ENCODE data around the gene PLAAT3. TPM values are rescaled to one million over a fixed set of nuclear protein-coding genes. Genes with fewer than 3 reads are reported as not detected.
A peak's percentile ranks its signal among the peaks of the same experiment; 100 is the strongest.

Gene PLAAT3
- total RNA-seq, 8 experiments from 2014 or later: 4.4 to 69.5 (median 21.0) TPM

- peak; percentile 77 to 96 (median 86) for ATAC-seq (replicated peaks in 6 of 8)
- H3K4me1 ChIP-seq (replicated peaks in 1 of 2): peaks cover 14 to 22% of the 10 kb centered on the region in 2 donors
- H3K4me3 ChIP-seq: no peak overlapping the region
- H3K27ac ChIP-seq: peak overlapping the region; percentile 34 to 66
- in situ Hi-C loops (cut with MboI; ENCODE audit: low pct_unique_long_range_greater_than_20kb in 2 of 9, low sequenced_read_pairs in 9 of 9, unreplicated experiment in 9 of 9): no loop called here
- 14 to 100% (median 58%) methylated on average over 2 to 9 of the region's 10 CpGs; no CpG with 5 or more reads in 1 of the 10 experiments for WGBS, 10 experiments
Observed at GRCh38 chr11:63574856-63575602, 39.2 kb downstream of the PLAAT3 start.

DNA sequence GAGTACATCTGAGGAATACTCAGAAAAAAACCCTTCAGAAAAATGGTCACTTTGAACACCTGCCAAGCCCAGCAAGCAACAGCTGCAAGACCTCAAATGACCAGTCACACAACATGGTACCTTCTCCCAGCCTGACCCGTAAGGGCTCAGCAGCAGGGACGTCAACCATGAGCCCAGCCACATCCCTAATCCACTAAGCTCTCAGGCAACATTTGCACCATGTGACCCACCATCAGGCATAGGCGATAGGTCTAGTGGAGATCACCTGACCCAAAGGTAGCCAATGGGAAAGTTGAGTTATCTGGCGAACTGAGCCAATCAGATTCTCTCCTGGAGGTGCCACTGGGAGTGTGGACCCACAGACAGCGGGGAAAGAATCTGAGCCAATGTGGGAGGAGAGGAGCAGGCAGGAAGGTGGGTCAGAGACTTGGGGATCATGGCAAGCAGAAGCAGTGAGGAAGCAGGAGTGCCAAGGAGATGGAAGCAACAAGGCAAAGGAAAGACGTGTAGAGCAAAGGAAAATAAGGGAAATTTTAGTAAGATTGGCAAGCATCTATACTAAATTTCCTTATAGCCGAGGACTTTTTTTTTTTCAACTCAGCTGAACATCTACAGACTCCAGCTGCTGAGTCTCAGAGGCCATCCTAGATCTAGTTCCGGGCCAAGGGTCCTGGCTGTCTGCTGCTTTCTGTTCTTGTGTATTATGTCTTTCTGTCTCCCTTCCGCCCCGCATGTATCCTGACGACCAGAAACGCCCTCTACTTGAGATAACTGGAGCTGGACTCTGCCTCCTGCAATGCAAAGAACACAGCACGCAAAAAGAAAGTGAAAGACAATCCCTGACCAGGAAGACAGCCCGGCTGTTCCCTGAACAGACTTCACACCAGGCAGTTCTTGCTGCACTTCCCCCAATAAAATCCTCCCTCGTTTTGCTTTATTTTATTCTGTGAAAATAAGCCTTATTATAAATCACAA is 40.1 kb downstream of the PLAAT3 start:
- WGBS, 10 experiments: 6 to 90% (median 69%) methylated on average over 3 to 14 of the region's 15 CpGs; no CpG with 5 or more reads in 1 of the 10 experiments
- in situ Hi-C loops (cut with MboI; ENCODE audit: low pct_unique_long_range_greater_than_20kb in 2 of 9, low sequenced_read_pairs in 9 of 9, unreplicated experiment in 9 of 9): no loop called here
- Histone ChIP-seq H3K4me1 (replicated peaks in 1 of 2) (peaks cover 14 to 22% of the 10 kb centered on the region in 2 donors), H3K27ac (peak overlapping the region; percentile 34 to 66), H3K4me3 (no peak overlapping the region)
- peak; percentile 74 to 94 (median 81) for ATAC-seq (replicated peaks in 6 of 8)

DNA sequence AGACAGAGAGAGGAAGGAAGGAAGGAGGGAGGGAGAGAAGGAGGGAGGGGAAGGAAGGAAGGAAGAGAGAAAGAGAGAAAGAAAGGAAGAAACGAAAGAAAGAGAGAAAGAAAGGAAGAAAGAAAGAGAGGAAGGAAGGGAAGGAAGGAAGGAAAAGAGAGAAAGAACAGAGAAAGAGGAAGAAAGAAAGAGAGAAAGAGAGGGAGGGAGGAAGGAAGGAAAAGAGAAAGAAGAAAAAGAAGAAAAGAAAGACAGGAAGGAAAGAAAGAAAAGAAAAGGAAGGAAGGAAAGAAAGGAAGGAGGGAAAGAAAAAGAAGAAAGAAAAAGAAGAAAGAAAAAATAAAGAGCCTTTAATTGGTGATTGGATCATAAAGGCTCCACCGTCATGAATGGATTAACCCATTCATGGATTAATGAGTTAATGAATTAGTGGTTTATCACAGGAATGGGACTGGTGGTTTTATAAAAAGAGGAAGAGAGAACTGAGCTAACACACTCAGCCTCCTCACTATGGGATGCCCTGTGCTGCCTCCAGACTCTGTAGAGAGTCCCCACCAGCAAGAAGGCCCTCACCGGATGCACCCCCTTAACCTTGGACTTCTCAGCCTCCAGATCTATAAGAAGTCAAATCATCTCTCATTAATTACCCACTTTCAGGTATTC is 42.1 kb downstream of the PLAAT3 start:
- ATAC-seq (replicated peaks in 6 of 8): no peak
- WGBS, 10 experiments: 42 to 100% (median 77%) methylated on average over 2 to 3 of the region's 3 CpGs; no CpG with 5 or more reads in 1 of the 10 experiments

GRCh38 chr11:63569570-63569969 is 44.7 kb downstream of the PLAAT3 start:
- WGBS, 10 experiments: 82 to 100% (median 98%) methylated on average over 1 to 3 of the region's 3 CpGs
- no peak for ATAC-seq (replicated peaks in 6 of 8)
- no peak overlapping the region for H3K27ac ChIP-seq
- no peak overlapping the region for H3K4me3 ChIP-seq
- peaks cover 18 to 23% of the 10 kb centered on the region in 2 donors for H3K4me1 ChIP-seq (replicated peaks in 1 of 2)
- in situ Hi-C loops (cut with MboI; ENCODE audit: low pct_unique_long_range_greater_than_20kb in 2 of 9, low sequenced_read_pairs in 9 of 9, unreplicated experiment in 9 of 9): no loop called here

More for the DNA sequence above, 42.1 kb downstream of the PLAAT3 start:
- Histone ChIP-seq H3K4me1 (replicated peaks in 1 of 2) (peaks cover 22 to 30% of the 10 kb centered on the region in 2 donors), H3K27ac (no peak overlapping the region), H3K4me3 (no peak overlapping the region)
- in situ Hi-C loops (cut with MboI; ENCODE audit: low pct_unique_long_range_greater_than_20kb in 2 of 9, low sequenced_read_pairs in 9 of 9, unreplicated experiment in 9 of 9): no loop called here

DNA sequence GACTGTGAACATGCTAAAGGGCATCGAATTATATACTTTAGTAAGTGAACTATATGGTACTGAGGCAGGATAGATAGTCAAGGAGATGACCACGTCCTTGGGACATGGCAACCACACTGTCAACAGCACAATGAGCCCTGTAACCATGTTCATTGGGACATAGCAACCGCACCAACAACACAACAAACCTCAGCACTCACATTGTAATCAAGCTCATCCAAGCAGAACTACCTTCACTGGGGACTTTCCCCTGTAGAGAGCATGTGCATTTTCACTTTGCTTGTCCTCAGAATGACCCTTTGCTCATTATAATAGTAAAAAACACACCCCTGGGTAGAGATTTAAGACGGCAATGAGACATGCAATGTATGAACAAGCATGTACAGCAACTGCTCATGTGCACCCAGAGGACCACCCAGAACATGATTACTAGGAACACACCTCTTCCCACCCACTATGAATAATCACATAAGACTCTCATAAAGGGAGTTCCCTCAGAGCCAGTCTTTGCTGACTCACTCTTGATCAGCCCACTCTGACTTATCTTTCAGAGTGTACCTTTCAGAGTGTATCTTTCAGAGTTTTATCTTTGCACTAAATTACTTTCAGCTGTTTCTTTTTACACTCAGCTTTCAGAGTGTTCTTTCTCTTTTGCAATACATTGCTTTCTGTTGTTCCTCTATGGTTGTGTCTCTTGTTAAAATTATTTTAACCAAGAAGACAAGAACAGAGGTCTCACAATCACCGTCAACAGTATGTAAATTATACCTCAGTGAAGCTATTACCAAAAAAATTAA is 47.0 kb downstream of the PLAAT3 start:
- in situ Hi-C loops (cut with MboI; ENCODE audit: low pct_unique_long_range_greater_than_20kb in 2 of 9, low sequenced_read_pairs in 9 of 9, unreplicated experiment in 9 of 9): no loop called here
- no peak overlapping the region for H3K4me3 ChIP-seq
- WGBS, 10 experiments: 9 to 90% (median 62%) methylated on average over 1 to 4 of the region's 5 CpGs; no CpG with 5 or more reads in 1 of the 10 experiments
- H3K27ac ChIP-seq: peak overlapping the region; percentile 16 to 53
- peaks cover 14 to 25% of the 10 kb centered on the region in 2 donors for H3K4me1 ChIP-seq (replicated peaks in 1 of 2)
- peak; percentile 84 to 96 (median 92) for ATAC-seq (replicated peaks in 6 of 8)

DNA sequence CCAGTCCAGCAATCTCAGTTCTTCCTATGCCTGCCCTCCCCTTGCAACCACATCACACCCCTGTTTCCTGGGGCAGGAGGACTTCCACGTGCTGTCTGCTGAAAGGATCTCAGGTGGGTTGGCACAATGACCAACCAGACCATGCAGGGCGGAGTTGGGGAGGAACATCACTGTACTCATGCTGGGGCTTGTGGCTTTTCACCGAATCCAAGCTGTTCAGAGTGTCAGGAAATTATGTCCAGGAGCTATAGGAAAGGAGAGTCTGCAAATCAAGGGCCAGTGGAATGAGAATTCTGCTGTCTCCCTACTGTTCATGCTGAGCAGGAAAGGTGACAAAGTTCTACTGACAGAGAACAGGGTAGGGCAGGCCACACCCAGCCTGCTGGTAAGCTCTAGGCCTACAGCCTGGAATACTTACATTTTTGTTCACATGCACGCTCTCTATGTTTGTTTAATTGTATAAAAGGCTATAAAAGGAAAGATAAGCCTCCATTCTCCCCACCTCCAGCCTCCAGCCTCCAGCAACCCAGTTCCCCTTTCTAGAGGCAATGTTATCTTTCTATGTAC is 49.4 kb downstream of the PLAAT3 start:
- Histone ChIP-seq H3K27ac (no peak overlapping the region), H3K4me3 (no peak overlapping the region), H3K4me1 (replicated peaks in 1 of 2) (peaks cover 14 to 25% of the 10 kb centered on the region in 2 donors)
- ATAC-seq (replicated peaks in 6 of 8): peak in 3 of 8 experiments; percentile 4 to 24 (median 21)
- 50 to 100% (median 86%) methylated on average over 1 to 3 of the region's 4 CpGs; no CpG with 5 or more reads in 2 of the 10 experiments for WGBS, 10 experiments
- in situ Hi-C loops (cut with MboI; ENCODE audit: low pct_unique_long_range_greater_than_20kb in 2 of 9, low sequenced_read_pairs in 9 of 9, unreplicated experiment in 9 of 9): no loop called here

DNA sequence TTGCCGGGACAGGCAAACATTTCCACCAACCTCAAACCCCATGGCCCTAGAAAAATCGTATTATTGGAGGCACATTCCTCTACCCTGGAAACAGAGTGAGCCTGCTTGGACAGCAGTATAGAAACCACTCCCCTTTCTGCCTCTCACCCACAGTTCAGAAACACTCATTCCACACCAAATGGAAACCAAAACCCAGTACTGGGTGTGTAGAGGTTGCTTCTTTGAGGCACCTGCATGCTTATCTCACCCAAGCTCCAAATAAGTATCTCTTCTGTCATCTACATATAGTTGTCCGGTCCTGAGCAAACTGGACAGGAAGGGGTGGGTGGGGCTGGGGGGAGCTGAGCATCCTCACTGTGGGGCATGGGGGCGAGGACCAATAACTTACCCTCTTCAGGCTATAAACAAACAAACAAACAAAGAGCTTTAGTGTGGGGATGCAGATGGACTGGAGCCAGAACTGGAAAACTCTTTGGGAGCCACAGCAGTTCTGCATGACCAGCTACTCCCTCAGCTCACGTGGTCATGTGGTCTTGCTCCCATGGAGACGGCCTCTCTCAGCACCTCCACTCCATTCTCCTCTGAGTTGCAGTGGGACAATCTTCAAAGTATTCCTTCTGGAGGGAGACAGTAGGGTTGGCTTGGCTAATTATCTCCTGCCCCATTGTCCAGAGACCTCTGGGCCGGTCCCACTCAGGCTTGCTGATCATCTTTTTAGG is 50.0 kb downstream of the PLAAT3 start:
- in situ Hi-C loops (cut with MboI; ENCODE audit: low pct_unique_long_range_greater_than_20kb in 2 of 9, low sequenced_read_pairs in 9 of 9, unreplicated experiment in 9 of 9): no loop called here
- H3K4me1 ChIP-seq (replicated peaks in 1 of 2): peaks cover 14 to 25% of the 10 kb centered on the region in 2 donors
- no peak overlapping the region for H3K4me3 ChIP-seq
- peak in 5 of 8 experiments; percentile 16 to 61 (median 40) for ATAC-seq (replicated peaks in 6 of 8)
- 40 to 100% (median 75%) methylated on average over 1 to 4 of the region's 7 CpGs; no CpG with 5 or more reads in 2 of the 10 experiments for WGBS, 10 experiments
- no peak overlapping the region for H3K27ac ChIP-seq

DNA sequence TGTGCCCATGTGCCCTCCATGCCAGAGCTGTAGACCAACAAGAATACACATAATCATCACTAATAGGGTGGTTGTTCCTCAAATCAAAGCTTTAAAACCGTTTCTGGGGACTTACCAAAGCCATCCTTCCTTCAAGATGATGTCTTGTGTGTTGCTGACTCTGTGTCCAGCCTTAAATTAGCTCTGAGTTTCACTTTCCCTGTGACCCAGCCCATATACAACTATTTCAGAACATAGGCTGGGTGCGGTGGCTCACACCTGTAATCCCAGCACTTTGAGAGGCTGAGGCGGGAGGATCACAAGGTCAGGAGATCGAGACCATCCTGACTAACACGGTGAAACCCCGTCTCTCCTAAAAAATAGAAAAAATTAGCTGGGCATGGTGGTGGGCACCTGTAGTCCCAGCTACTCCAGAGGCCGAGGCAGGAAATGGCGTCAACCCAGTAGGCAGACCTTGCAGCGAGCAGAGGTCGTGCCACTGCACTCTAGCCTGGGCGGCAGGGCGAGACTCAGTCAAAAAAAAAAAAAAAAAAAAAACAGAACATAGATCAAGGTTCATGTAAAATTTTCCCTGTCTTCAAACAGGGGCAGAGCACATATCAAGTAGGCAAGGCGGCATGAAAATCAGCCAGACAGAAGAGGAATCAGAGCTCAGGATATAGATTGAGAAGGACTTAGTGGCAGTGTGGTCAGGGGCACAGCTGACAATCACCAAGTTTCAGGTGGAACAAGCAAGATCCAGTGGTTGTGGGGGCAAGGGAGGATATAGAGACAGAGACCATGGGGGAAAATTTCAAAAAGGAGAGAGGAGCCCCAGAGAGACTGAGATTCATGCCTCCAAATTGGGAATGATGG is 50.8 kb downstream of the PLAAT3 start, which contains the start of gene PLAAT2:
TSS of gene PLAAT2 (minus strand) at position 179 of the 855 bp plus-strand sequence. CDS start at position 124, 55 bp downstream.
- Histone ChIP-seq H3K4me3 (no peak within 1 kb of the TSS), H3K27ac (no peak within 1 kb of the TSS), H3K4me1 (replicated peaks in 1 of 2) (peaks cover 14 to 25% of the 10 kb centered on the region in 2 donors)
- ATAC-seq (replicated peaks in 6 of 8): no peak
- WGBS, 10 experiments: 85 to 100% (median 93%) methylated on average over 2 to 10 of the region's 13 CpGs; no CpG with 5 or more reads in 1 of the 10 experiments
- in situ Hi-C loops (cut with MboI; ENCODE audit: low pct_unique_long_range_greater_than_20kb in 2 of 9, low sequenced_read_pairs in 9 of 9, unreplicated experiment in 9 of 9): no loop called here

DNA sequence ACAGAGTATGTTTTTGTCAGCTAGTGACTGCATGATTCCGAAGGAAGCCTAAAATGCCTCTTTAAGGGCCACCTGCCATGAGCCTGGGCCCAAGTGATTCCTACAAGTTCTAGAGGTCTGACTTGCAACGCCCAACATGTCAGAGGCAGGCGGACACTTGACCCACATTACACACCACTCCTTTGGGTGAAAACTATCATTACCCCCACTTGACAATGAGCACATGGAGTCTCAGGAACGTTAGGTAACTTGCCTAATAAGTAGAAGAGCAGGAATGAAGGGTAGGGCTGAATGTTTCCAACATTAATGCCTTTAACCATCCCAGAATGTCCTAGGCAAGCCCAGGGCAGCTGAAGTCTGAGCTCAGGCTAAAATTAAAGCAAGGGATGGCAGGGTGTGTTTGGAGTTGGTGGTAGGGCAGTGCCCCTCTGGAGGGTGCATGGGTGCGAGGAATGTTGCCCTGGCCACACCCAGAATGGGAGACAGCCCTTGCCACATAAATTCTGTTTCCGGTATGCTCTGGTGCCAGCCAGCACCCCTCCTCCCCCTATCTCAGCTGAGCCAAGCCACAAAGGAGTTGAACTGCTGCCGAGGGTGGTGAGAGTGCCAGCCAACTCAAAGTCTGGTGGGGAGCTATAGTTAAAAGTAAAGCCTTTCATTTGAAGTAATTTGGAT is 53.6 kb downstream of the PLAAT3 start:
- ATAC-seq (replicated peaks in 6 of 8): no peak
- H3K4me1 ChIP-seq (replicated peaks in 1 of 2): peaks cover 0 to 13% of the 10 kb centered on the region in 2 donors
- 47 to 100% (median 85%) methylated on average over 1 to 7 of the region's 7 CpGs; no CpG with 5 or more reads in 2 of the 10 experiments for WGBS, 10 experiments
- H3K27ac ChIP-seq: no peak overlapping the region
- no peak overlapping the region for H3K4me3 ChIP-seq
- in situ Hi-C loops (cut with MboI; ENCODE audit: low pct_unique_long_range_greater_than_20kb in 2 of 9, low sequenced_read_pairs in 9 of 9, unreplicated experiment in 9 of 9): no loop called here

DNA sequence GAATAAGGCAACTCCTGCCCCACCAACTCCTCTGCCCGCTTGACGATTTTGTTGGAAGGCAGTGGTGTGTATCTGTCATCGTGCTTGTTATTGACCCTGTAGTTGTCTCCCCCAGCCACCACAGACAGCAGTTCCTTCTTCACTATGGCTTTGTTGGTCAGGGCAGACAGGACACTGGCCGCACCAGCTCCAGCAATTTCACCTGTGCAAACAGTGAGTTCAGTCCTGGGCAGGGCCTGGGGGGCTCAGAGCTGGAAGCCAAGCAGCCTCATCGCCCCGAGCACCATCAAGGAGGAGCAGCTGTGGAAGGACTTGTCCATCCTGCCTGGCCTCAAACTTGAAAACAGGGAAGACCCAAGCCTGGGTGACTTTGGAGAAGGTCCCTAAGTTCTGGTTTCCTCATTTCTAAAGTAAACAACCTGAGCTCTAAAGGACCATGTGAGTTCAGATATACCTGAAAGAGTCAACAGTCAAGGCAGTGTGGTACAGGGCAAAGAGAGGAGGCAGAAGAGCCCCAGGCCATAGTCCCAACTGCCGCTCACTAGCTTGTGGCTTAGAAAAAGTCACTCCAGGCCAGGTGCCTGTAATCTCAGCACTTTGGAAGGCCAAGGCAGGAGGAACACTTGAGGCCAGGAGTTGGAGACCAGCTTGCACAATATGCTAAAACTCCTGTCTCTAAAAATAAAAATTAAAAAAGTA is 55.6 kb downstream of the PLAAT3 start:
- ATAC-seq (replicated peaks in 6 of 8): no peak
- peaks cover 4 to 13% of the 10 kb centered on the region in 2 donors for H3K4me1 ChIP-seq (replicated peaks in 1 of 2)
- H3K27ac ChIP-seq: no peak overlapping the region
- no peak overlapping the region for H3K4me3 ChIP-seq
- in situ Hi-C loops (cut with MboI; ENCODE audit: low pct_unique_long_range_greater_than_20kb in 2 of 9, low sequenced_read_pairs in 9 of 9, unreplicated experiment in 9 of 9): no loop called here
- WGBS, 10 experiments: 43 to 100% (median 92%) methylated on average over 1 to 5 of the region's 7 CpGs; no CpG with 5 or more reads in 2 of the 10 experiments
